Dedifferentiated amniotic fluid mesenchymal stem cell (primary cell): ENCODE results near the gene RPS21.

ENCODE experiments used
- DNase-seq: peaks from one replicate; pipeline ENCODE4 v3.0.0-alpha.2; 2016; ENCODE audit errors: extremely low spot score

Gene RPS21

DNA sequence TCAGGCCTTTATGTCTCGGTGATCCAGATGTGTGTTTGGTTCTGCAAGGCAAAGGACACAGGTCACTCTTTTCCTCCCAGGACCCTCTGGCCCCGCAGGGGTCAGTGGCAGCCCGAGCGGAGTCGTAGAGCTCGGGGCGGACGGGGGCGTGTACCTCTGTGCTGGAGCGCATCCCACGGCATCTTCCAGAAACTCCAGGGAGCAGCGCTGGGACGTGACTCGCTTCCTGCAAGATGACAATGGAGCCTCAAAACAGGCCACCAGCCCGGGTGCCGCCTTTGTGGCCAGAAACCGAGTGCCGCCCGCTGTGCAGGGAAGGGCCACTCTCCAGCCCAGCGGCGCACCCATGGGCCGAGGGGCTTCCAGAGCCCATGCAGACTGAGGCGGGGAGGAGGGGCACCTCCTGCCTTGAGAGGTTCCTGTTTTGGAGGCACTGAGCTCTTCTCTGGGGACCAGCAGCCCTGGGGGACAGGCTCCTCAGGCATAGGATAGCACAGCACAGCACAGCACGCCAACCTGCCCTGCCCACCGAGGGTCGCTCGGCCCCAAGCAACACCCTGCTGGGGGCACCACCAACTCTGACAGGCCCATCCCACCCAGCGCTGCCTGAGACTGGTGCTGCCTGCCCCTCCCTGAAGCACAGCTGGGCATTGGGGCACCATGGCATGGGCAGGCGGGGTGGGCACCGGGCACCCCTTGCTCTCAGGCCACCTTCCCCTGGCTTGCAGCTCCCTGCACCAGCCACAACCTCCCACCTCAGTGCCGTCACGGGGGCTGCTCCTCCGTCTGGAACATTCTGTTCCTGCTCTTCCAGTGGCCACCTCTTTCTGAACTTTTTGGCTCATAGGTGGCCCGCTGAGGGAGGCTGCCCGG, 9.7 kb downstream of the RPS21 start:
- no peak for DNase-seq

GRCh38 chr20:62398120-62398821, 11.4 kb downstream of the RPS21 start:
- no peak for DNase-seq

DNA sequence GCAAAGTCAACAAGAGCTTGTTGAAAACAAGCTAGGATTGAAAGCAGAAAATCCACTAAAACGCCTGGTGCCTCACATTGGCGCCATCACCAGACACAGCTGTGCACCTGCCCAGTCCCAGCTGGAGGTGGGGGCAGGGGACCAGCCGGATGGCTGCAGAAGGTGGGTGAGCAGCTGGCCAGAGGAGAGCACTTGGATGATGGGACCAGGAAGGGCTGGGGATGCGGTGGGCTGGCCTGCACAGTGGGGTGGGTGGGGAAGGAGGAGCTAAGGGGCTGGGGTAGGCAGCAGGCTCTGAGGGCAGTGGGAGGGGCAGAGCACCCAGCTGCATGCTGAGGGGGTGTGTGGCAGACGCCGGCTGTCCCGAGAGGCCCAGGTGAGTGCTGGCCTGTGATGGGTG, 13.1 kb downstream of the RPS21 start:
- DNase-seq: no peak

DNA sequence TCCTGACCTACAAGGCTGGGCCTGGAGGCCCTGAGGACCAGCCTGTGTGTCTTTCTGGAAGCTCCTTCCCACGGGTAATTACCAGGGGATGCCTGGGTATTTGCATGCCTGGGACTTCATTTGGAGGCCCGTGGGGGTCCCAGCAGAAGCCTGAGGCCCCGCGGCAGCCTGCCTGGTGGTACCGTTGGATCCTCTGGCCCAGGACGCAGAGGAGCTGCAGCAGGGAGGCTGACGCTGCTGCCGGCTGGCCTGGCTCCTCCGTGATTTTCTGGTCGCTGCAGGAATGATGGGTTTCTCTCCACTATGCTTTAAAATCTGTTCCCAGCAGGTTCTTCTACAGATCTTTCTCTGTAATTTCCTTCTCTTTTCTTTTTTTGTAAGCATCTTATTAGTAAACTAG, 13.6 kb downstream of the RPS21 start:
- DNase-seq: no peak

- no peak for DNase-seq
Observed at GRCh38 chr20:62401331-62401779, 14.5 kb downstream of the RPS21 start.

DNA sequence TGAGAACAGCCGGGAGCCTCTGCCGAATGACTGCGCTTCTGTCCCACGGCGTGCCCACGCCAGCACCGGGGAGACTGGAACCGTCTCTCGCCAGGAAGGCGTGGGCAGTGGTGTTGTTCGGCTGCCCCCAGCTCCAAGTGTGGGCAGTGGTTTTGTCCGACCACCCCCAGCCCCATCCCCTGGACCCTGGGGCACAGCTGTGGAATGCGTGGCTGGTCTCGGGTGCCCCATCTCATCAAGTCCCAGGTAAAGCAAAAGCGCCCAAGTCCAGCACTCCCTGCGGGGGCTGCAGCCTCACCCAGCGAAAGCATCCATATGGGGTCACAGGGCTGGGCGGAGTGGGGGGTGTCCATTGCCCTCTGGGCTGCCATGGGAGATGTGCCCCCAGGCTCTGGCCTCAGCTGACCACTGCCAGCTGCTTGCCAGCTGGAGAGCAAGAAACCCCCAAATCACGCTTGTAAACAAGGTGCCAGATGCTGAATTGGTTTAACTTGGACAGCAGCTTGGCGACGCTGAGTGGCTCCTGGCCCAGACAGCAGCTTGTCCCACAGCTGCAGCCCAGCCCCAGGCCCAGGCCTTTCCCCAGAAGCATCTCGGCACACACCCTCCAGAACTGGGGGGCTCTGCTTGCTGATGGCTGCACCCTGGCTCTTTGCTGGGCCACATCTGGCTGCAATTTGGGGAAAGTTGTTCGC, 15.7 kb downstream of the RPS21 start:
- no peak for DNase-seq

- DNase-seq: no peak
Observed at GRCh38 chr20:62403331-62403730, 16.4 kb downstream of the RPS21 start.

- no peak for DNase-seq
Observed at GRCh38 chr20:62404112-62404665, 17.3 kb downstream of the RPS21 start.

GRCh38 chr20:62404761-62405107, 17.8 kb downstream of the RPS21 start:
- DNase-seq: no peak

GRCh38 chr20:62405108-62405980, 18.4 kb downstream of the RPS21 start:
- no peak for DNase-seq

DNA sequence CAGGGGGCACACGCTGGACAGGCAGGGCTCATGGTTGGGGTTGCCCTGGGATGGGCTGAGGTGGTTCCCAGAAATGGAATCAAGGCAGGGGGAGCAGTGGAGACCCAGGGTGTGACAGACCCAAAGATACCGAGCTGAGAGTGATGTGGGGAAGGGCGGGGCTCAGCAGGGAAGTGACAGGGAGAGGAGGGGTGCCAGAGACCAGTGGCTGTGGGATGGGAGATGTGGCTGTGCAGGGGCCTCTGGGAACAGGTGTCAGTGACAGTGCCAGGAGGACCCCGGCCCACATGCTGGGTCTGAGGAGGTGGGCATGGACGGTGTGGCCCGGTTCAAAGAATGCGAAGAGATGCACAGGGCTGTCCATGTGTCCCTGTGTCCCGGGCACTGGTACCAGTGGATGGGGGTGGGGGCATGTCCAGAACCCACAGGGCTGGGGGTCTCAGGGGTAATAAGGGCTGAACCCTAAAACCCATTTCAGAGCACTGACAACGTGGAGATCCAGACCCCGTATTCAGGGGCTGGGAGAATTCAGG, 19.1 kb downstream of the RPS21 start:
- no peak for DNase-seq

- no peak for DNase-seq
Observed at GRCh38 chr20:62406635-62407176, 19.8 kb downstream of the RPS21 start.

DNA sequence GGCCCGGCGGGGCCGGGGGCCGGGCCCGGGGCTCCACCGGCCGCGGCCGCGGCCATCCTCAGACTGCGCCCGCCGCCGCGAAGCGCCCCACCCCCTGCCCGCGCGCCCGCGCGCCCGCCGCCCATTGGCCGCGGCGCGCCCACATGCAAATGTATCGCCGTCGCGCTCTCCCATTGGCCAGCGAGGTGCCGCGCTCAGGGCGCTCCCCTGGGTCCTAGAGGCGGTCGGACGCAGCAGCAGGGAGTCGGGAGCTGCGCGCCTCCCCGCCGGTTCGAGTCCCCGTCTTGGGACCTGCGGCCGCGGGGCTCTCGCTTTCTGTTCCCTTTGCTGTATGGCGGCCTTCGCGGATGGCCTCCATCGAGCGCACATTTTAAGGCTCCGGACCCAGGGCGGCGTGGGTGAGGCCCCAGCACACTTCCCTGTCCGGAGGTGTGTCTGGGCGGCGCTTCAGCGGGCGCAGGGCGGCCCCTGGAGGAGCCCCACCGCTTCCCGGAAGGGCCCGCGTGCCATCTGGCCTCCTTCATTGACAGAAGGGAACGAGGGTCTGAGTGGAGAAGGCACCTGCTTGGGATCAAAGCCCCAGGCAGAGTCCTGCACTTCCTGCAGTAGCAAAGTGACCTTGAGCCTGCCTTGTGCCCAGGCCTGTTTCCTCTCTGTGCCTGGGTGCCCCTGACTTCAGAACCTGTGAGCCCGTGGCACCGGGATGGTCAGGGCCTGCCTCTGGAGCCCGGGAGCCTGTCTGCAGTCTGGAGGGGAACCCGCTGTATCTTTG, 20.5 kb downstream of the RPS21 start, which contains the start of gene CABLES2:
CABLES2 (minus strand) TSS at position 65 of the 772 bp plus-strand sequence; CDS start at position 56, 9 bp downstream.
- DNase-seq: peak; percentile 92

DNA sequence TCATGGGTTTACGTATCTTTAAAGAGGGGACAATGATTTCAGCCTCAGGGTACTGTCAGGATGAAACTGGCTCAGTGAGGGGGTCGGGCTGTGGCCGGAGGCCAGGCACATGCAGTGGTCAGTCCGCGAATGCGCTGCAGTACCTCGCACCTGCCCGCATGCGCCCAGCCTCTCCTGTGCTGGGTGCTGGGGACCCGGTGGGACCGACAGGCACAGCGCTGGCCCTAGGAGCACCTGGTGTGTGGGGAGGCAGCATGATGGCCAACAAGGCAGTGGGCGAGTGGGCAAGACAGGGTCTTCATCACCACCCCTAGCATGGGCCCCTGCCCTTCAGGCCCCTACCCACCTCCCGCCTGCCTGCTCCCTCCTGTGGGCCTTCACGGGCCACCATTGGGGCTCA, 21.2 kb downstream of the RPS21 start:
- DNase-seq: no peak

- DNase-seq: no peak
Observed at GRCh38 chr20:62408640-62409039, 21.7 kb downstream of the RPS21 start.

- no peak for DNase-seq
Observed at GRCh38 chr20:62409086-62409853, 22.4 kb downstream of the RPS21 start.

DNA sequence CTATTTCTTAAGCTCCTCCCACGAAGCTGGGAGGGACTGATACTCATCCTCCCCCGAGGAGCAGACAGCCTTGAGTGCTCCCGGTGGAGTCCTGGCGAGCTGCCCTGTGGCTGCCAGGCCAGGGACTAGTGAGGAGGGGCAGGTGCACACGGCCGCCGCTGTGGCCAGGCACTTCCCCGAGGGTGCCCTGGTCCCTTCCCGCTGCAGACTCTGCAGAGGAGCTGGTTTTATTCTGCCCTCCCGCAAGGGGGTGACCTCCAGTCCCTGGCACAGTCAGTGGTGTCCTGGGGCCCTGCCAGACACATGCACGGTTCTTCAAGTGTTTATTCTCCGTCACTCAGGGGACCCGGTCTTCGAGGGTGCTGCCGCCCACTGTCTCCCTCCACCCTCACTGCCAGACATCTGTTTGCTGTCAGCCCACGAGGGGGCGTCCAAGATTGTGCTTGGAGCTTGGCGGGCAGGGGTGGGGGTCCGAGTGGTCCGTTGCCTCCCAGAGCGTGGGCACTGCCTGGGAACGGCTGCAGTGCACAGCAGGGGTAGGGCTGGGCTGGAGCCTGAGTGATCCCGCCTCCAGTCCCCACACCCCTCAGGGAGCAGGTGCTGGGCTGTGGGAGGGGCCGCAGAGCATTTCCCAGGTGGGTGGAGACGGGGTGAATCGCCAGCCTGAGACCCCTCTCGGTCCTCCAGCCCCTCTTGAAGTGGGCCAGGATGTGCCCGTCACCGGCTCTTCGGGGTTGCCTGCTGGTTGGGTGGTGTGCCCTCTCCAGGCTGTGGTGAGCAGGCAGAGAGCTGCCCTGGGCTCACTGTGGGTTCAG, 23.2 kb downstream of the RPS21 start:
- no peak for DNase-seq
